ENCODE results near the gene MMP24. TPM values are rescaled to one million over a fixed set of nuclear protein-coding genes. Genes with fewer than 3 reads are reported as not detected.

The MMP24 gene
- total RNA-seq, 1 donor from 2014 or later, result 15.6 TPM

DNA sequence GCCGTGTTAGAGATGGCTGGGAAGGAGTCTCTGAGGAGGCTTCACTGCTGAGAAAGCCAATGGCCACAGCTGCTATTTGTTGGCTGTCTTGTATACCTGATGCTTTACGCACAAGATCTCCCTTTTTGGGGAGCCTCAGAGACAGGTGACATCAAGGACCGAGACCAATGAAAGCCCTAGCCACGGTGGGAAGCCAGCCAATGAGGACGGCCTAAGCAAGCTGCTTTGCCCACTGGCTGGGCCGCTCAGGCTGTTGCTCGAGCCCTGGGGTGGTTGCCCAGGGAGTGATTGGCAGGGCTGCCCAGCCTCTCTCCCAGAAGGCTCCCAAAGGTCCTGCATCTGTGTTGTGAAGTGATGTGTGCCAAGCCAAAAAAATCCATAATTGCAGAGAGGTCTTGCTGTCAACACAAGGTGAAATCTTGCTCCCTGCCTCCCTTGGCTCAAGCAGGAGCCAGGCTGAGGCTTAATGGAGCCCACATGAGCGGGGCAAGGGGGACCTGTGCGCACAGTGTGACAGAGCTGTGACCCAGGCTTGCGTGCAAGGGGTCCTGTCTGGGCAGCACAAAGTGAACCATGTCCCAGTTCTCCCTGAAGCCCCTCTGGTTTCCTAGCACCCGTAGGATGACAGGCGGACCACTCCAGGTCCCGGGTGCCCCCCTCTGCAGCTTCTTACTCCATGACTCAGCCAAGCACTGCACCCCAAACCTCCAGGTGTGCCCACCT is 47.1 kb downstream of the MMP24 start:
- Histone ChIP-seq H3K4me3 (ENCODE audit: insufficient read depth, low read depth, low read length) (no peak overlapping the region), H3K9me3 (ENCODE audit: insufficient read depth, low read depth, low read length) (no peaks in the 10 kb centered on the region), H2AFZ (ENCODE audit: low read depth, low read length) (no peak overlapping the region), H3K4me2 (ENCODE audit: low read length) (no peak overlapping the region), H3K9ac (ENCODE audit: low read length) (no peak overlapping the region), H4K20me1 (ENCODE audit: insufficient read depth, low read length) (peaks cover 2% of the 10 kb centered on the region), H3K79me2 (ENCODE audit: insufficient read depth, low read length) (peaks cover 23% of the 10 kb centered on the region), H3K27me3 (ENCODE audit: insufficient read depth, low read length) (no peaks in the 10 kb centered on the region), H3K36me3 (ENCODE audit: insufficient read depth, low read length) (peaks cover 6% of the 10 kb centered on the region), H3K27ac (ENCODE audit: low read depth, low read length) (no peak overlapping the region), H3K4me1 (ENCODE audit: insufficient read depth, low read length) (peaks cover 17% of the 10 kb centered on the region)
- no peaks in the 10 kb centered on the region for H3K9me3 Mint-ChIP-seq (ENCODE audit: unreplicated experiment)
- no peak overlapping the region for H3K27ac Mint-ChIP-seq (ENCODE audit: unreplicated experiment)
- H3K36me3 Mint-ChIP-seq (ENCODE audit: low read depth, unreplicated experiment), result peaks cover 15% of the 10 kb centered on the region
- H3K4me1 Mint-ChIP-seq (ENCODE audit: low read depth, unreplicated experiment), result peaks cover 19% of the 10 kb centered on the region
- FAIRE-seq (no peak), DNase-seq (ENCODE audit: low read depth) (no peak)
- no peak overlapping the region for H3K4me3 Mint-ChIP-seq (ENCODE audit: unreplicated experiment)
- TF ChIP-seq, protein P1, sequence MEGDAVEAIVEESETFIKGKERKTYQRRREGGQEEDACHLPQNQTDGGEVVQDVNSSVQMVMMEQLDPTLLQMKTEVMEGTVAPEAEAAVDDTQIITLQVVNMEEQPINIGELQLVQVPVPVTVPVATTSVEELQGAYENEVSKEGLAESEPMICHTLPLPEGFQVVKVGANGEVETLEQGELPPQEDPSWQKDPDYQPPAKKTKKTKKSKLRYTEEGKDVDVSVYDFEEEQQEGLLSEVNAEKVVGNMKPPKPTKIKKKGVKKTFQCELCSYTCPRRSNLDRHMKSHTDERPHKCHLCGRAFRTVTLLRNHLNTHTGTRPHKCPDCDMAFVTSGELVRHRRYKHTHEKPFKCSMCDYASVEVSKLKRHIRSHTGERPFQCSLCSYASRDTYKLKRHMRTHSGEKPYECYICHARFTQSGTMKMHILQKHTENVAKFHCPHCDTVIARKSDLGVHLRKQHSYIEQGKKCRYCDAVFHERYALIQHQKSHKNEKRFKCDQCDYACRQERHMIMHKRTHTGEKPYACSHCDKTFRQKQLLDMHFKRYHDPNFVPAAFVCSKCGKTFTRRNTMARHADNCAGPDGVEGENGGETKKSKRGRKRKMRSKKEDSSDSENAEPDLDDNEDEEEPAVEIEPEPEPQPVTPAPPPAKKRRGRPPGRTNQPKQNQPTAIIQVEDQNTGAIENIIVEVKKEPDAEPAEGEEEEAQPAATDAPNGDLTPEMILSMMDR (IDR thresholded peaks at IDR 0.05; ENCODE audit: insufficient read depth, low read depth, low read length), result no peak
- no peak for TF ChIP-seq EZH2 (IDR thresholded peaks at IDR 0.05; ENCODE audit: insufficient read depth, low read length)
- no peaks in the 10 kb centered on the region for H3K27me3 Mint-ChIP-seq (ENCODE audit: low read depth, unreplicated experiment)

DNA sequence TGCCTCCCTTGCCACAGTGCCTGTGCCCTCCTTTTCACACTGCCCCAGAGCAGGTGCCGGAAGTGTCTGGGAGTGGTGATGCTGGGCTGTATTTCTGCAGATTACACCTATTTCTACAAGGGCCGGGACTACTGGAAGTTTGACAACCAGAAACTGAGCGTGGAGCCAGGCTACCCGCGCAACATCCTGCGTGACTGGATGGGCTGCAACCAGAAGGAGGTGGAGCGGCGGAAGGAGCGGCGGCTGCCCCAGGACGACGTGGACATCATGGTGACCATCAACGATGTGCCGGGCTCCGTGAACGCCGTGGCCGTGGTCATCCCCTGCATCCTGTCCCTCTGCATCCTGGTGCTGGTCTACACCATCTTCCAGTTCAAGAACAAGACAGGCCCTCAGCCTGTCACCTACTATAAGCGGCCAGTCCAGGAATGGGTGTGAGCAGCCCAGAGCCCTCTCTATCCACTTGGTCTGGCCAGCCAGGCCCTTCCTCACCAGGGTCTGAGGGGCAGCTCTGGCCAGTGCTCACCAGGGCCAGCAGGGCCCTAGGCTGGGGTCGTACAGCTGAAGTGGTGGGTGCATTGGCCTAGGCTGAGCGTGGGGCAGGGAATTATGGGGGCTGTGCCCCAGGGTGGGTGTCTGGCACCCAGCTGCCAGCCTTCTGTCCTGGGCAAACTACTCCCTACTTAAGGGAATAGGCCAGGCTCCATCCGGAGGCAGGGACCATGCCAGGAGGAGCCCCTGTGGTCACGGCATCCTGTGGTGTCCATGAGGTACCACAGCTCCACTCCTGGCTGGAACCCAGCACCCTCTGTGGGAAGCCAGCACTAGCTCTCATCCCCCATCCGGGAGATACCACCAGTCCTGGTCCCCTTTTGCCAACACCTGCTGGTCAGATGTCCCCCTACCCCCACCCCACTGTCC is 47.9 kb downstream of the MMP24 start:
- H3K27ac Mint-ChIP-seq (ENCODE audit: unreplicated experiment), result no peak overlapping the region
- H3K36me3 ChIP-seq (ENCODE audit: insufficient read depth, low read length), result peaks cover 14% of the 10 kb centered on the region

More for the DNA sequence above, 47.9 kb downstream of the MMP24 start:
- no peak for FAIRE-seq
- H3K27me3 ChIP-seq (ENCODE audit: insufficient read depth, low read length), result no peaks in the 10 kb centered on the region
- peaks cover 10% of the 10 kb centered on the region for H4K20me1 ChIP-seq (ENCODE audit: insufficient read depth, low read length)
- Mint-ChIP-seq H3K27me3 (ENCODE audit: low read depth, unreplicated experiment) (no peaks in the 10 kb centered on the region), H3K4me1 (ENCODE audit: low read depth, unreplicated experiment) (peaks cover 22% of the 10 kb centered on the region), H3K9me3 (ENCODE audit: unreplicated experiment) (no peaks in the 10 kb centered on the region), H3K4me3 (ENCODE audit: unreplicated experiment) (no peak overlapping the region), H3K36me3 (ENCODE audit: low read depth, unreplicated experiment) (peaks cover 23% of the 10 kb centered on the region)
- no peak for DNase-seq (ENCODE audit: low read depth)
- H3K79me2 ChIP-seq (ENCODE audit: insufficient read depth, low read length), result peaks cover 32% of the 10 kb centered on the region
- peaks cover 17% of the 10 kb centered on the region for H3K4me1 ChIP-seq (ENCODE audit: insufficient read depth, low read length)
- TF ChIP-seq, protein P1 (IDR thresholded peaks at IDR 0.05; ENCODE audit: insufficient read depth, low read depth, low read length), result no peak
- TF ChIP-seq EZH2 (IDR thresholded peaks at IDR 0.05; ENCODE audit: insufficient read depth, low read length), result no peak
- no peak overlapping the region for H3K4me2 ChIP-seq (ENCODE audit: low read length)
- no peaks in the 10 kb centered on the region for H3K9me3 ChIP-seq (ENCODE audit: insufficient read depth, low read depth, low read length)
- H3K9ac ChIP-seq (ENCODE audit: low read length), result no peak overlapping the region
- no peak overlapping the region for H3K4me3 ChIP-seq (ENCODE audit: insufficient read depth, low read depth, low read length)
- H3K27ac ChIP-seq (ENCODE audit: low read depth, low read length), result no peak overlapping the region
- no peak overlapping the region for H2AFZ ChIP-seq (ENCODE audit: low read depth, low read length)
